Peyer's patch (tissue), 4 donors: Measurements from ENCODE around the gene NLGN1. TPM values are rescaled to one million over a fixed set of nuclear protein-coding genes. Genes with fewer than 3 reads are reported as not detected.

Source experiments
- DNase-seq, 3 donors: peaks; one replicate each; pipeline ENCODE4 v3.0.0-alpha.2; 2017 to 2019
- H3K27ac ChIP-seq, 4 donors: fragments of 200-600 bp; sonication (generic); one replicate each; pipeline ENCODE4 v1.5.1; 2016 to 2019
- H3K27me3 ChIP-seq, 2 donors: fragments of 200-600 bp; sonication (generic); one replicate each; pipeline ENCODE4 v1.5.1; 2019
- H3K36me3 ChIP-seq, 3 donors: fragments of 200-600 bp; sonication (generic); one replicate each; pipeline ENCODE4 v1.5.1; 2016 to 2019
- H3K4me1 ChIP-seq, 4 donors: fragments of 200-600 bp; sonication (generic); one replicate each; pipeline ENCODE4 v1.5.1; 2016 to 2019
- H3K4me3 ChIP-seq, 4 donors: fragments of 200-600 bp; sonication (generic); 1 replicate in 3 of 4; 2 replicates in 1 of 4; pipeline ENCODE4 v1.5.1; 2016 to 2019; ENCODE audit warnings: mild to moderate bottlenecking in 1 of 4
- H3K9me3 ChIP-seq, 4 donors: fragments of 200-600 bp; sonication (generic); one replicate each; pipeline ENCODE4 v1.5.1; 2016 to 2019; ENCODE audit warnings: mild to moderate bottlenecking in 1 of 4
- CTCF ChIP-seq, 6 experiments: fragments of 450-650 bp in 4 of 6; fragments of 200-600 bp in 2 of 6; sonication (generic) in 1 of 6; IDR thresholded peaks; one replicate each; pipeline ENCODE4 v1.5.1; 2017 to 2019; ENCODE audit warnings: antibody characterized with exemption in 6 of 6, mild to moderate bottlenecking in 3 of 6, moderate library complexity in 1 of 6
- POLR2A ChIP-seq, 2 donors: fragments of 450-650 bp; IDR thresholded peaks; one replicate each; pipeline ENCODE4 v1.5.1; 2017; ENCODE audit warnings: antibody characterized with exemption in 2 of 2, mild to moderate bottlenecking in 2 of 2, moderate library complexity in 2 of 2
- total RNA-seq, 4 donors: library from RNA; depleted of rRNA; stranded (reverse); fragments of >200 nt; gene quantifications; one replicate each; pipeline ENCODE4 v1.1.0, GENCODE V29; 2016

Gene NLGN1
- total RNA-seq, 4 donors from 2014 or later: 0.18 to 3.3 (median 1.3) TPM

- Histone ChIP-seq H3K4me1 (peaks cover 0 to 12% (median 0%) of the 10 kb centered on the region in 4 donors), H3K9me3 (no peaks in the 10 kb centered on the region), H3K4me3 (peak overlapping the region; percentile 36 to 70 (median 49)), H3K36me3 (no peaks in the 10 kb centered on the region), H3K27ac (peak overlapping the region in 3 of 4 donors; percentile 51 to 76 (median 72)), H3K27me3 (no peaks in the 10 kb centered on the region)
- DNase-seq: no peak
- no peak for TF ChIP-seq CTCF (IDR thresholded peaks at IDR 0.05)
- TF ChIP-seq POLR2A (IDR thresholded peaks at IDR 0.05): no peak
Observed at GRCh38 chr3:173395073-173395411, 2.5 kb upstream of the NLGN1 start.

GRCh38 chr3:173395412-173396181 lies 1.9 kb upstream of the NLGN1 start:
- Histone ChIP-seq H3K27me3 (no peaks in the 10 kb centered on the region), H3K4me1 (peaks cover 0 to 12% (median 0%) of the 10 kb centered on the region in 4 donors), H3K27ac (peak overlapping the region in 3 of 4 donors; percentile 51 to 76 (median 72)), H3K36me3 (no peaks in the 10 kb centered on the region), H3K9me3 (no peaks in the 10 kb centered on the region), H3K4me3 (peak overlapping the region; percentile 36 to 70 (median 49))
- peak in 2 of 3 donors; percentile 70 to 72 for DNase-seq
- TF ChIP-seq POLR2A (IDR thresholded peaks at IDR 0.05) (peak in 1 of 2 donors; percentile 13), CTCF (IDR thresholded peaks at IDR 0.05) (no peak)

GRCh38 chr3:173396191-173397041 lies 1.1 kb upstream of the NLGN1 start:
- peak overlapping the region; percentile 36 to 70 (median 49) for H3K4me3 ChIP-seq
- no peaks in the 10 kb centered on the region for H3K9me3 ChIP-seq
- no peaks in the 10 kb centered on the region for H3K36me3 ChIP-seq
- H3K27me3 ChIP-seq: no peaks in the 10 kb centered on the region
- TF ChIP-seq POLR2A (IDR thresholded peaks at IDR 0.05): no peak
- TF ChIP-seq CTCF (IDR thresholded peaks at IDR 0.05): no peak
- no peak for DNase-seq
- H3K4me1 ChIP-seq: peaks cover 0 to 12% (median 0%) of the 10 kb centered on the region in 4 donors
- peak overlapping the region in 1 of 4 donors; percentile 79 for H3K27ac ChIP-seq

GRCh38 chr3:173398111-173398479 lies 551 bp downstream of the NLGN1 start:
- H3K9me3 ChIP-seq: no peaks in the 10 kb centered on the region
- H3K27ac ChIP-seq: peak overlapping the region; percentile 32 to 79 (median 58)
- no peaks in the 10 kb centered on the region for H3K27me3 ChIP-seq
- no peaks in the 10 kb centered on the region for H3K36me3 ChIP-seq
- no peak for DNase-seq
- peaks cover 0 to 12% (median 0%) of the 10 kb centered on the region in 4 donors for H3K4me1 ChIP-seq
- TF ChIP-seq POLR2A (IDR thresholded peaks at IDR 0.05) (no peak), CTCF (IDR thresholded peaks at IDR 0.05) (no peak)
- H3K4me3 ChIP-seq: peak overlapping the region; percentile 20 to 70 (median 38)

GRCh38 chr3:173399044-173399443 lies 1.5 kb downstream of the NLGN1 start:
- DNase-seq: no peak
- no peak for TF ChIP-seq CTCF (IDR thresholded peaks at IDR 0.05)
- TF ChIP-seq POLR2A (IDR thresholded peaks at IDR 0.05): no peak
- no peaks in the 10 kb centered on the region for H3K36me3 ChIP-seq
- H3K27ac ChIP-seq: no peak overlapping the region
- H3K9me3 ChIP-seq: no peaks in the 10 kb centered on the region
- peaks cover 0 to 12% (median 0%) of the 10 kb centered on the region in 4 donors for H3K4me1 ChIP-seq
- H3K27me3 ChIP-seq: no peaks in the 10 kb centered on the region
- no peak overlapping the region for H3K4me3 ChIP-seq
